Naive thymus-derived CD4-positive, alpha-beta T cell (primary cell): ENCODE measurements around the gene GNG4. TPM values are rescaled to one million over a fixed set of nuclear protein-coding genes. Genes with fewer than 3 reads are reported as not detected.
A peak's percentile ranks its signal among the peaks of the same experiment; 100 is the strongest.

ENCODE experiments used
- ATAC-seq: fragments of 150-1000 bp; cut with Tn5 transposase; 2 replicates; pipeline ENCODE4 v1.10.0; 2021; ENCODE audit warnings: mild to moderate bottlenecking, moderate library complexity
- CTCF ChIA-PET: fragments of 350-600 bp; sonication (Branson Sonifier 250); formaldehyde crosslinking; loops from one replicate; lab custom pipeline; 2021; ENCODE audit warnings: antibody characterized with exemption; lab: Charles Lee
- POLR2A ChIA-PET: fragments of 350-600 bp; sonication (Branson Sonifier 250); formaldehyde crosslinking; loops from one replicate; lab custom pipeline; 2021; ENCODE audit warnings: antibody characterized with exemption, inconsistent platforms; lab: Charles Lee
- DNase-seq, 9 donors: peaks; one replicate each; pipeline versions ENCODE4 v3.0.0 to v3.0.0-alpha.2; 2020 to 2022; ENCODE audit warnings: mixed read lengths in 1 of 9
- H3K27ac ChIP-seq: one replicate; pipeline ENCODE4 v1.7.0; 2013; ENCODE audit warnings: mild to moderate bottlenecking, low read depth, low read length, moderate library complexity
- H3K27me3 ChIP-seq, 2 donors: one replicate each; pipeline ENCODE4 v1.7.0; 2013; ENCODE audit warnings: low read length in 2 of 2, mild to moderate bottlenecking in 2 of 2, moderate library complexity in 2 of 2; ENCODE audit not compliant: control insufficient read depth in 2 of 2, insufficient read depth in 2 of 2
- H3K36me3 ChIP-seq, 3 experiments: 1 replicate in 2 of 3; 2 replicates in 1 of 3; pipeline ENCODE4 v1.7.0; 2013; ENCODE audit warnings: low read length in 3 of 3, mild to moderate bottlenecking in 3 of 3, moderate library complexity in 1 of 3; ENCODE audit not compliant: insufficient read depth in 3 of 3, control insufficient read depth in 2 of 3
- H3K4me1 ChIP-seq, 2 donors: one replicate each; pipeline ENCODE4 v1.7.0; 2013; ENCODE audit warnings: low read length in 2 of 2, mild to moderate bottlenecking in 2 of 2, moderate library complexity in 1 of 2; ENCODE audit not compliant: control insufficient read depth in 2 of 2, insufficient read depth in 2 of 2
- H3K4me3 ChIP-seq: 2 replicates; pipeline ENCODE4 v1.7.0; 2013; ENCODE audit warnings: mild to moderate bottlenecking, low read length
- H3K9me3 ChIP-seq, 3 experiments: 1 replicate in 2 of 3; 2 replicates in 1 of 3; pipeline ENCODE4 v1.7.0; 2013; ENCODE audit warnings: low read length in 3 of 3; ENCODE audit not compliant: control insufficient read depth in 2 of 3
- H3K27ac Mint-ChIP-seq, 9 donors: one replicate each; pipeline ENCODE4 v1.8.0; 2020 to 2022; ENCODE audit warnings: mixed read lengths in 9 of 9, mild to moderate bottlenecking in 8 of 9, moderate library complexity in 5 of 9, inconsistent platforms in 2 of 9
- H3K27me3 Mint-ChIP-seq, 5 donors: one replicate each; pipeline ENCODE4 v1.8.0; 2021 to 2022; ENCODE audit warnings: mixed read lengths in 5 of 5, mild to moderate bottlenecking in 1 of 5
- H3K36me3 Mint-ChIP-seq, 5 donors: one replicate each; pipeline ENCODE4 v1.8.0; 2020 to 2022; ENCODE audit warnings: mixed read lengths in 5 of 5, mild to moderate bottlenecking in 3 of 5, inconsistent platforms in 1 of 5
- H3K4me1 Mint-ChIP-seq, 7 donors: one replicate each; pipeline ENCODE4 v1.8.0; 2020 to 2022; ENCODE audit warnings: mixed read lengths in 7 of 7, mild to moderate bottlenecking in 3 of 7, inconsistent platforms in 1 of 7
- H3K4me3 Mint-ChIP-seq, 10 donors: one replicate each; pipeline ENCODE4 v1.8.0; 2020 to 2022; ENCODE audit warnings: mild to moderate bottlenecking in 10 of 10, mixed read lengths in 10 of 10, moderate library complexity in 6 of 10, inconsistent platforms in 2 of 10
- H3K9me3 Mint-ChIP-seq, 11 donors: one replicate each; pipeline ENCODE4 v1.8.0; 2020 to 2022; ENCODE audit warnings: mixed read lengths in 11 of 11, mild to moderate bottlenecking in 4 of 11, inconsistent platforms in 1 of 11, moderate library complexity in 1 of 11
- intact Hi-C, 2 donors: fragments of 100-400 bp; cut with micrococcal nuclease; formaldehyde crosslinking; loops; one replicate each; pipeline ENCODE4 v1.15.1; 2023
- polyA plus RNA-seq, 2 donors: library from polyadenylated mRNA; unstranded; fragments of 300-500 nt; fragmentation: Illumina TruSeq; gene quantifications; one replicate each; pipeline ENCODE4 v1.2.3, GENCODE V29; 2021
- total RNA-seq, 6 experiments: library from RNA in 5 of 6; stranded (reverse) in 5 of 6; gene quantifications; 1 replicate in 5 of 6; 2 replicates in 1 of 6; pipeline ENCODE4 v1.2.3 and lab custom pipeline; 2021 to 2026

The GNG4 gene
- total and polyA plus RNA-seq, 7 experiments from 2014 or later: 0.17 to 2.3 TPM; not detected in 5

DNA sequence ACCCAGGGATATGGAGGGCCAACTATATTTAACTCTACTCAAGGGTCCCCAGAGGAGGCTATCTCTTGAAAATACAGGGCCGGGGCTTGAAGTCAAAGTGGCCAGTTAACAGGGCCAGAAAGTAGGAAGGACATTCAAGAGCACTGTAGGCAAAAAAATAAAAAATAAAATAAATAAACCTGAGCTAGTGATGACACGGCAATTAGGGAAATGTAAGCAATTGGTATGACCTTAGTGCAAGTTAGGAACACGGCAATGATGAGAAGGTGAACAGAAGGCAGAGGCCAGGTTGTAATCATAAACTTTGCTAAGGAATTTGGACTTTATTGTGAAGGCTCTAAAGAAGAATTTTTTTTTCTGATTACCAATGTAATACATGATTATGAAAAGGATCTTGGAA, 142.0 kb downstream of the GNG4 start:
- Mint-ChIP-seq H3K27me3 (peaks cover 0 to 17% (median 0%) of the 10 kb centered on the region in 5 donors), H3K4me1 (peaks cover 4 to 23% (median 15%) of the 10 kb centered on the region in 7 donors), H3K27ac (no peak overlapping the region), H3K9me3 (no peaks in the 10 kb centered on the region), H3K4me3 (no peak overlapping the region), H3K36me3 (no peaks in the 10 kb centered on the region)
- ChIA-PET POLR2A (interaction anchor here (0.7 kb wide), 2 partner anchors 10 to 425 kb away, joined by 3 read pairs; no protein-coding TSS in a partner anchor), CTCF (no interaction called here)
- Histone ChIP-seq H3K36me3 (no peaks in the 10 kb centered on the region), H3K27me3 (no peaks in the 10 kb centered on the region), H3K4me3 (no peak overlapping the region), H3K4me1 (peaks cover 0 to 5% of the 10 kb centered on the region in 2 donors), H3K9me3 (no peaks in the 10 kb centered on the region), H3K27ac (no peak overlapping the region)
- DNase-seq (no peak), ATAC-seq (no peak)
- intact Hi-C loops: loop anchor here in 1 of 2 donors (10.0 kb wide), 2 partner anchors 663 to 1097 kb away; partner anchors contain the start of gene HEATR1

DNA sequence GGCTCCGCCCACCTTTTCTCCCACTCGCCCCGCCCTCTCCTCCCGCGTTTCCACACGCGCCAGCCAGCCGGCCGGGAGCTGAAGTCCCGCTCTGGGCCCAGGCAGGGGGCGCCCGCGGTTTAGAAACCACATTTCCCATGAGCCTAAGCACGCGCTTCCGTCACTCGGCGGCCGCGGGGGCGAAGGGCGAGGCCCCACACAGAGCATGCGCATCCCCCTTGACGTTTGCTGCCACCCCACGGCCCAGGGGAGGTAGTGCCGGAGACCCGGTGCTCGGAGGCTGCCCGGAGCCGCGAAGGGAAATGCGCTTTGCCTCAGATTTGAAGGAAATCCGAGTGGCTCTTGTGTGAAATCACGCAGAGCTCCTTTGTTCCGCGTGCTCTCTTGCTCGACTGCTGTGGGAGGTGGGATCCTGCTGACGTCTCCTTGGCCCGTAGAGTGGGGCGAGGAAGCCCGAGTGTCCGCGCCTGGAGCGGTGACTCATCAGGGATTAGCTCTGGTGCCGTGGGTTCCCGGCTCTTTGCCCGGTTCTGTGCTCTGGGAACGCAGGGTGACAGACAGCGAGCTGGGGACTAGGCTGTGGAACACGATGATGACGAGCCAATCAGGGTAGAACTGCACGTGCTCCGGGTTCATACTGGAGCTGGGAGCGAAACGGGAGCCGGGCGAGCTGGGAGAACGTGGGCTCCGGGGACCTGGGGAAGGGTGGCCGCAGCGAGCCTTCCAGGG, 144.9 kb downstream of the GNG4 start:
- peaks cover 0 to 3% (median 0%) of the 10 kb centered on the region in 5 donors for H3K36me3 Mint-ChIP-seq
- ChIA-PET CTCF (interaction anchor here (0.5 to 1.3 kb wide), 6 partner anchors 15 to 468 kb away, joined by 3 to 4 read pairs (median 4); no protein-coding TSS in a partner anchor), POLR2A (interaction anchor here (0.5 to 2.6 kb wide), 11 partner anchors 9 to 1131 kb away, joined by 3 to 10 read pairs (median 3); partner anchors contain the start of genes COA6, LYST and TOMM20)
- H3K36me3 ChIP-seq: no peaks in the 10 kb centered on the region
- H3K4me3 Mint-ChIP-seq: peak overlapping the region; percentile 83 to 98 (median 96)
- ATAC-seq (peak; percentile 93), DNase-seq (peak; percentile 95 to 99 (median 98))
- peaks cover 4 to 28% (median 20%) of the 10 kb centered on the region in 7 donors for H3K4me1 Mint-ChIP-seq
- peak overlapping the region; percentile 94 to 98 (median 97) for H3K27ac Mint-ChIP-seq
- H3K9me3 ChIP-seq: no peaks in the 10 kb centered on the region
- peaks cover 0 to 9% of the 10 kb centered on the region in 2 donors for H3K4me1 ChIP-seq
- no peaks in the 10 kb centered on the region for H3K9me3 Mint-ChIP-seq
- intact Hi-C loops: loop anchor here (1.0 to 10.0 kb wide), 22 partner anchors 9 to 1291 kb away; partner anchors contain the start of genes COA6 (in 2 of the 2), RBM34 (in 2 of the 2), TARBP1 (in 2 of the 2) and TOMM20 (in 2 of the 2)
- peaks cover 0 to 9% (median 0%) of the 10 kb centered on the region in 5 donors for H3K27me3 Mint-ChIP-seq
- H3K4me3 ChIP-seq: peak overlapping the region; percentile 93
- peak overlapping the region; percentile 90 for H3K27ac ChIP-seq
- no peaks in the 10 kb centered on the region for H3K27me3 ChIP-seq

DNA sequence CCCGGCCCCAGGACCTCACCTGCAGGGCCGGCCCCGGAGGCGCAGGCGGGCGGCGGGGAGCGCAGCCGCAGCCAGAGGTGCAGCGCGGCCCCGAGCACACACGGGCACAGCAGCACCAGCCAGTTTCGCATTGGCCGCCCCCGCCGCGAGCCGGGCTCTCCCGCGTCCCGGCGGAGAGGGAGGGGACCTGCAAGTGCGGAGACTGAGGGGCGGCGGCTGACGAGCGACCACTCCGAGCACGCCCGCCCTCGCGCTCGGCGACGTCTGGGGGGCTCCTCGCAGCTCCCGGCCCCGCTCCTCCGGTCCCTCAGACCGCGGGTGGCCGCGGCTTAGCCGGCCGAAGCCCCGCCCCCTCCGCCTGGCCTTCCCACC, 145.5 kb downstream of the GNG4 start, which contains the start of gene B3GALNT2:
Gene B3GALNT2, minus strand, starts transcription at position 331 of the 372 bp plus-strand sequence. Its CDS starts 200 bp downstream, at position 131.
- no peak for DNase-seq
- Histone ChIP-seq H3K27me3 (no peaks in the 10 kb centered on the region), H3K36me3 (no peaks in the 10 kb centered on the region), H3K4me1 (peaks cover 0 to 9% of the 10 kb centered on the region in 2 donors), H3K27ac (peak within 1 kb of the TSS; percentile 90), H3K4me3 (peak within 1 kb of the TSS; percentile 93), H3K9me3 (no peaks in the 10 kb centered on the region)
- Mint-ChIP-seq H3K4me1 (peaks cover 4 to 28% (median 20%) of the 10 kb centered on the region in 7 donors), H3K36me3 (peaks cover 0 to 3% (median 0%) of the 10 kb centered on the region in 5 donors), H3K9me3 (no peaks in the 10 kb centered on the region), H3K4me3 (peak within 1 kb of the TSS; percentile 83 to 98 (median 96)), H3K27ac (peak within 1 kb of the TSS; percentile 94 to 98 (median 97)), H3K27me3 (peaks cover 0 to 4% (median 0%) of the 10 kb centered on the region in 5 donors)
- CTCF ChIA-PET: interaction anchor here (0.5 to 1.3 kb wide), 5 partner anchors 9 to 337 kb away, joined by 3 to 4 read pairs (median 3); no protein-coding TSS in a partner anchor
- POLR2A ChIA-PET: interaction anchor here (0.5 to 2.6 kb wide), 11 partner anchors 10 to 1131 kb away, joined by 3 to 10 read pairs (median 3); partner anchors contain the start of genes COA6, LYST and TOMM20
- peak; percentile 56 for ATAC-seq
- intact Hi-C loops: loop anchor here (1.0 to 10.0 kb wide), 22 partner anchors 9 to 1291 kb away; partner anchors contain the start of genes COA6 (in 2 of the 2), RBM34 (in 2 of the 2), TARBP1 (in 2 of the 2) and TOMM20 (in 2 of the 2)

DNA sequence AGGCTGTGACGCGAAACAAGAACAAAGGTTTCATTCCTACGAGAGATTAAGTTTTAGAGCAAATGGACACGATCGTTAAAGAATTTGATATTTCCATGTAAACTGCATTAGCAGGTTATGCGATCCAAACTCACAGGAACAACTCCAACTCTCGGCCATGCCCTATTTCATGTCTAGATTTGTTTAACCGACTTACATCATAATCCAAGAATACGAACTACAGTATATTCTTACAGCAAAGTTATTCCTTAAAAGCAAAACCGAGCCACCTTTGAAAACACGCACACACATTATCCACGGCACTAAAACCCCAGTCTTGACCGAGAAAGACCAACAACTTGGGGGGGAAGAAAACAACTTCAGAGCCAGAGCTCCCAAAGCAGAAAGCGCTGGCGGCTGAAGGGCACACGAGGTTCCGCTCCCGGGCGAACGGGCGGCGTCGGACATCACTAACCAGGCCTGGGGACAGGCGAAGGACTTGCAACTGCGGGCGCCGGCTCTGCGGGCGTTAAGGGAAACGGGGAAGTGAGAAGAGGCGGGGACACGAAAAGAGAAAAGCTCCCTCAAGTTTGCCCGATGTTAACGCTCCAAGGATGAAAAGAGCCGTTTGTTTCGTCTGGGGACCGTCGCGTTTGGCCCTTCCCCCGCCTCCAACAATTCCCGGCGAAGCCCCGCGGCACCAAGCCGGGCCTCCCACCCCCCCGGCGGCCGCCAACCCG, 146.0 kb downstream of the GNG4 start:
- DNase-seq: peak in 6 of 9 donors; percentile 8 to 41 (median 14)
- no peaks in the 10 kb centered on the region for H3K9me3 ChIP-seq
- peaks cover 0 to 3% (median 0%) of the 10 kb centered on the region in 5 donors for H3K36me3 Mint-ChIP-seq
- H3K4me1 ChIP-seq: peaks cover 0 to 9% of the 10 kb centered on the region in 2 donors
- H3K9me3 Mint-ChIP-seq: no peaks in the 10 kb centered on the region
- intact Hi-C loops: loop anchor here (1.0 to 10.0 kb wide), 23 partner anchors 10 to 1292 kb away; partner anchors contain the start of genes COA6 (in 2 of the 2), RBM34 (in 2 of the 2), TARBP1 (in 2 of the 2) and TOMM20 (in 2 of the 2)
- peak overlapping the region; percentile 93 for H3K4me3 ChIP-seq
- peak overlapping the region in 8 of 9 donors; percentile 73 to 94 (median 84) for H3K27ac Mint-ChIP-seq
- no peaks in the 10 kb centered on the region for H3K27me3 ChIP-seq
- H3K36me3 ChIP-seq: no peaks in the 10 kb centered on the region
- ChIA-PET POLR2A (interaction anchor here (0.8 to 2.6 kb wide), 8 partner anchors 10 to 1130 kb away, joined by 3 to 10 read pairs (median 4); partner anchors contain the start of genes COA6, LYST and TOMM20), CTCF (interaction anchor here (0.6 to 0.8 kb wide), 2 partner anchors 9 to 337 kb away, joined by 3 to 4 read pairs; no protein-coding TSS in a partner anchor)
- peak overlapping the region; percentile 83 to 98 (median 92) for H3K4me3 Mint-ChIP-seq
- peaks cover 4 to 28% (median 20%) of the 10 kb centered on the region in 7 donors for H3K4me1 Mint-ChIP-seq
- ATAC-seq: no peak
- H3K27me3 Mint-ChIP-seq: peaks cover 0 to 4% (median 0%) of the 10 kb centered on the region in 5 donors
- H3K27ac ChIP-seq: peak overlapping the region; percentile 90

DNA sequence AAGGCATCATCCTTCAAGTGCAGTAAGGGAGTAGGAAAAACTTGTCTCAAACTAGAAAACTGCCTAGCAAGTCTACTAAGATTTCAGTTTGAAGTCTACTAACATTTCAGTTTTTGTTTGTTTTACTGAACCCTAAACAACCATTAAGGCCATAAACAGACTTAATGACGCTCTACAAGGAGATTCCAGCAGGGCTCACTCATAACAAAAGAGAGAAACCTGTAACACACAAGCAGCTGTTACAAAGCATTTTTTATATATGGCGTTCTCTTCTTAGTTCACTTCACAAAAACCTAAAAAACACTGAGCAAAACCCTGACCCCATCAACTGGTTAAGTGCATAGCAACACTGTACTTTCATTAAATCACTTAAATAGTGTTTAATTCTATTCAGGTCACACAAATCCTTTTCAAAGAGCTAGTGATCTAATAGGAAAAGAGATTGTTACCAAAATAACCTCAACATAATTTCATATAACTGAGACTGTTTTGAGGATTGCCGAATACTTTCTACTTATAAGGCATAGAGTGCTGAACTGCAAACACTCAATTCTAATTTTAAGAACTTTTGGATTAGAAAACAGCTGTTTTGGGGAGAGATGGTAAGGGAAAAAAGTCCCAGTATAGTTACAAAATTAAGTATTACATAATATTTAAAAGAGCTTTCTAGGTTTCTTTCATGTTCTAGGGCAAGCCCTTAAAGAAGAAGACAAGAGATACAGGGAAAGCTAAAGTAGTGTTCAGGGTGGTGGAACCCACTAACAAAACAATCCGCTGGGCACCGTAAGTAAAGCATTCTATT, 146.8 kb downstream of the GNG4 start:
- no peaks in the 10 kb centered on the region for H3K9me3 ChIP-seq
- H3K36me3 Mint-ChIP-seq: peaks cover 0 to 3% (median 0%) of the 10 kb centered on the region in 5 donors
- peaks cover 4 to 28% (median 20%) of the 10 kb centered on the region in 7 donors for H3K4me1 Mint-ChIP-seq
- peak overlapping the region; percentile 93 for H3K4me3 ChIP-seq
- no peaks in the 10 kb centered on the region for H3K27me3 ChIP-seq
- DNase-seq (peak in 2 of 9 donors; percentile 9 to 18), ATAC-seq (no peak)
- peak overlapping the region in 8 of 9 donors; percentile 73 to 94 (median 84) for H3K27ac Mint-ChIP-seq
- peaks cover 0 to 9% of the 10 kb centered on the region in 2 donors for H3K4me1 ChIP-seq
- CTCF ChIA-PET: no interaction called here
- POLR2A ChIA-PET: interaction anchor here (1.0 kb wide), 2 partner anchors 43 to 1129 kb away, joined by 3 to 5 read pairs; partner anchors contain the start of gene COA6
- H3K27ac ChIP-seq: peak overlapping the region; percentile 90
- peaks cover 0 to 4% (median 0%) of the 10 kb centered on the region in 5 donors for H3K27me3 Mint-ChIP-seq
- no peaks in the 10 kb centered on the region for H3K9me3 Mint-ChIP-seq
- H3K36me3 ChIP-seq: no peaks in the 10 kb centered on the region
- intact Hi-C loops: loop anchor here (1.0 to 10.0 kb wide), 7 partner anchors 10 to 1102 kb away; partner anchors contain the start of genes HEATR1 (in 1 of the 2) and IRF2BP2 (in 1 of the 2)
- H3K4me3 Mint-ChIP-seq: peak overlapping the region; percentile 83 to 98 (median 92)
